CD8-positive, alpha-beta memory T cell (primary cell): ENCODE measurements around the gene MC4R. TPM values are rescaled to one million over a fixed set of nuclear protein-coding genes. Genes with fewer than 3 reads are reported as not detected.

ENCODE experiments used
- CTCF ChIA-PET: fragments of 350-600 bp; sonication (Branson Sonifier 250); formaldehyde crosslinking; loops from one replicate; lab custom pipeline; 2021; ENCODE audit warnings: antibody characterized with exemption; lab: Charles Lee
- POLR2A ChIA-PET: fragments of 350-600 bp; sonication (Branson Sonifier 250); formaldehyde crosslinking; loops from one replicate; lab custom pipeline; 2021; ENCODE audit warnings: antibody characterized with exemption; lab: Charles Lee
- DNase-seq, 5 donors: peaks; one replicate each; pipeline versions ENCODE4 v3.0.0 to v3.0.0-alpha.2; 2020 to 2022; ENCODE audit warnings: mixed read lengths in 1 of 5
- H3K27ac ChIP-seq: one replicate; pipeline ENCODE4 v1.7.0; 2013; ENCODE audit warnings: low read depth, mild to moderate bottlenecking, low read length, moderate library complexity
- H3K27me3 ChIP-seq: 2 replicates; pipeline ENCODE4 v1.7.0; 2013; ENCODE audit warnings: low read length, mild to moderate bottlenecking; ENCODE audit not compliant: insufficient read depth, poor library complexity, severe bottlenecking
- H3K36me3 ChIP-seq: 2 replicates; pipeline ENCODE4 v1.7.0; 2013; ENCODE audit warnings: mild to moderate bottlenecking, low read length, moderate library complexity; ENCODE audit not compliant: insufficient read depth
- H3K4me1 ChIP-seq: 2 replicates; pipeline ENCODE4 v1.7.0; 2013; ENCODE audit warnings: mild to moderate bottlenecking, low read length, moderate library complexity; ENCODE audit not compliant: insufficient read depth
- H3K4me3 ChIP-seq: 2 replicates; pipeline ENCODE4 v1.7.0; 2013; ENCODE audit warnings: mild to moderate bottlenecking, low read length
- H3K9me3 ChIP-seq: 2 replicates; pipeline ENCODE4 v1.7.0; 2013; ENCODE audit warnings: mild to moderate bottlenecking, low read length
- H3K27ac Mint-ChIP-seq, 8 donors: one replicate each; pipeline ENCODE4 v1.8.0; 2020 to 2021; ENCODE audit warnings: mixed read lengths in 8 of 8, mild to moderate bottlenecking in 6 of 8, inconsistent platforms in 3 of 8, moderate library complexity in 3 of 8
- H3K27me3 Mint-ChIP-seq, 2 donors: one replicate each; pipeline ENCODE4 v1.8.0; 2020 to 2021; ENCODE audit warnings: mixed read lengths in 2 of 2, mild to moderate bottlenecking in 1 of 2, moderate library complexity in 1 of 2
- H3K36me3 Mint-ChIP-seq, 3 donors: one replicate each; pipeline ENCODE4 v1.8.0; 2020 to 2021; ENCODE audit warnings: mixed read lengths in 3 of 3, inconsistent platforms in 1 of 3, mild to moderate bottlenecking in 1 of 3
- H3K4me1 Mint-ChIP-seq, 3 donors: one replicate each; pipeline ENCODE4 v1.8.0; 2020 to 2021; ENCODE audit warnings: mixed read lengths in 3 of 3, inconsistent platforms in 1 of 3, mild to moderate bottlenecking in 1 of 3
- H3K4me3 Mint-ChIP-seq, 7 donors: one replicate each; pipeline ENCODE4 v1.8.0; 2020 to 2021; ENCODE audit warnings: mixed read lengths in 7 of 7, mild to moderate bottlenecking in 6 of 7, moderate library complexity in 4 of 7, inconsistent platforms in 2 of 7
- H3K9me3 Mint-ChIP-seq, 5 donors: one replicate each; pipeline ENCODE4 v1.8.0; 2020 to 2022; ENCODE audit warnings: mixed read lengths in 5 of 5, mild to moderate bottlenecking in 3 of 5, moderate library complexity in 2 of 5, inconsistent platforms in 1 of 5
- polyA plus RNA-seq: library from polyadenylated mRNA; unstranded; fragments of 300-500 nt; fragmentation: Illumina TruSeq; gene quantifications from one replicate; pipeline ENCODE4 v1.2.3, GENCODE V29; 2021
- total RNA-seq, 2 experiments: library from RNA; stranded (reverse); gene quantifications; one replicate each; pipeline ENCODE4 v1.2.3, GENCODE V29; 2021

Gene MC4R
- total and polyA plus RNA-seq, 3 experiments from 2014 or later: not detected

DNA sequence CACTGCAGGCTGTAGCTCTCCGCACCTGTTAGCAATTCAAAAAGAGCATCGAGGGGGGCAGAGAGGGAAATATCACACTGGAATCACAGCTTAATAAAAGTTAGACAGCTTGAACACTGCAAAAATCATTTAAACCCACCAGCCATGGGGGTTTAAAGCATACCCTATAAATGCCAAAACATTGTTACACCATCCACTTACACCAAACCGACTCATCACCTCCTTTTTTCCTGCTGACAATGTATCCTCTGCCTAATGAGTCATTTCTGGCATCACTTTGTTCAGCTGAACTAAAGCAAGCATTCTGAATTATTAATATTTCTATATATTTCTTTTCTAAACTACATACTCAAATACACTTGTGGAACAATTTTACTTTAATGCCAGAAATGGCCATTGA, 21.6 kb downstream of the MC4R start:
- H3K36me3 ChIP-seq: no peaks in the 10 kb centered on the region
- Mint-ChIP-seq H3K4me1 (no peaks in the 10 kb centered on the region), H3K9me3 (peaks cover 0 to 7% (median 2%) of the 10 kb centered on the region in 5 donors), H3K4me3 (no peak overlapping the region), H3K27ac (no peak overlapping the region), H3K36me3 (no peaks in the 10 kb centered on the region), H3K27me3 (no peaks in the 10 kb centered on the region)
- ChIA-PET CTCF (no interaction called here), POLR2A (no interaction called here)
- no peak overlapping the region for H3K27ac ChIP-seq
- no peak overlapping the region for H3K4me3 ChIP-seq
- no peaks in the 10 kb centered on the region for H3K4me1 ChIP-seq
- DNase-seq: no peak
- no peaks in the 10 kb centered on the region for H3K27me3 ChIP-seq
- H3K9me3 ChIP-seq: no peaks in the 10 kb centered on the region

DNA sequence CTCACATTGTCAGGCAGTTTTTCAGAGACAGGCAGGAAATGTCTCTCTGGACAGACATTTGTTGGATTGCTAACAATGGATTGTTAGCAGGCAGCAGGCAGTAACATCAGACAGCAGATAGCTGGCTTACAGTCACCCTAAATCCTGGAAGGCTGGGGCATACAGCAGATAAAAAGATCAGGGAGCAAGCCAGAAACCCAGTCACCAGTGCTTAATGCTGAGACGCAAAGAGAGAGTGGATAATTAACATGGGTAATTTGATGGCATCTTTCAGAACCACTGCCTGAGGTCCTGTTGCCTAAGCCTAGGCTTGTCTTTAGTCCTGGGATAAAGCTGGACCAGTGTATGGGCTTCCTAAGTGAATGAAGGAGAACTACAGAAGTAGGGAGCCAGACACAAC, 22.4 kb downstream of the MC4R start:
- POLR2A ChIA-PET: no interaction called here
- H3K27ac Mint-ChIP-seq: no peak overlapping the region
- CTCF ChIA-PET: no interaction called here
- H3K4me1 ChIP-seq: no peaks in the 10 kb centered on the region
- no peaks in the 10 kb centered on the region for H3K36me3 Mint-ChIP-seq
- H3K27me3 Mint-ChIP-seq: no peaks in the 10 kb centered on the region
- no peaks in the 10 kb centered on the region for H3K36me3 ChIP-seq
- peaks cover 0 to 7% (median 3%) of the 10 kb centered on the region in 5 donors for H3K9me3 Mint-ChIP-seq
- H3K9me3 ChIP-seq: no peaks in the 10 kb centered on the region
- no peak overlapping the region for H3K27ac ChIP-seq
- no peak for DNase-seq
- no peak overlapping the region for H3K4me3 Mint-ChIP-seq
- H3K4me3 ChIP-seq: no peak overlapping the region
- no peaks in the 10 kb centered on the region for H3K27me3 ChIP-seq
- H3K4me1 Mint-ChIP-seq: no peaks in the 10 kb centered on the region

DNA sequence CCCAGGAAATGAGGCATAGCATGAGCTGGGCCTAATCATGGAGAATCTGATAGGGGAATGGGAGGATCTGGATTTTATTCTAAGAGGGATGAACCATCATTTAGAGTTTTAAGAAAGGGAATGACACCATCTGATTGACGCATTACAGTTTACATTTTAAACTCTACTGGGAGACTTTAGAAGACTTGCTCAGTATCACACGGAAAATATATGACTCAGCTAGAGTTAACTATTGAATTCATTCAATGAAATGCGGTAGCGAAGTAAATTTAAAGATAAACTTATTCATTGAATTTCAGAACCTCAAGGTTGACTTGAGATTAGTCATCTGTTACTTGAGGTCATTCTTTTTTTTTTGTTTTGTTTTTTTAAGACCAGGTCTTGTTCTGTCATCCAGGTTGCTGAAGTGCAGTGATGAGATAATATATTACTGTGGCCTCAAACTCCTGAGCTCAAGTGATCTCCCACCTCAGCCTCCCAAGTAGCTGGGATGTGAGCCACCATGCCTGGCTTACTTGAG, 25.0 kb downstream of the MC4R start:
- Mint-ChIP-seq H3K4me3 (no peak overlapping the region), H3K4me1 (no peaks in the 10 kb centered on the region), H3K27me3 (no peaks in the 10 kb centered on the region), H3K36me3 (no peaks in the 10 kb centered on the region), H3K27ac (no peak overlapping the region), H3K9me3 (peaks cover 0 to 10% (median 5%) of the 10 kb centered on the region in 5 donors)
- CTCF ChIA-PET: no interaction called here
- Histone ChIP-seq H3K27me3 (no peaks in the 10 kb centered on the region), H3K4me1 (no peaks in the 10 kb centered on the region), H3K36me3 (no peaks in the 10 kb centered on the region), H3K27ac (no peak overlapping the region), H3K4me3 (no peak overlapping the region), H3K9me3 (no peaks in the 10 kb centered on the region)
- DNase-seq: no peak
- POLR2A ChIA-PET: no interaction called here

DNA sequence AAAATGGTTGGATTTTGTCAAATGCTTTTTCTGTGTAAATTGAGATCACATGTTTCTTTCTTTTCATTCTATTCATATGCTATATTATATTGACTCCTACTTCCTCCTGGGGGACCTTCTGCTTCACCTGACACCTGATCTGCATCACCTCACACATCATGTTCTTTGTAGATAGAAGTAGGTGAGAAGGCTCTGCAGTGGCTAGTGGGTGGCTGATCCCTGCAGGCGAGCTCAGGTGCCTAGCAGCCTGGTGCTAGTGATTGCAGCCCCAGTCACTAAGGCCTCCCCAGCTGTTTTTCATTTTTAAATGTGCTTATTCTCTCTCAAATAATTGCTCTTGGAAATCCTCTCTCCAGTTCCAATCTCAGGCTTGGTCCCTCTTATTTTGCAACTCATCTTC, 33.6 kb downstream of the MC4R start:
- ChIA-PET POLR2A (interaction anchor here (0.6 kb wide), 1 partner anchor 218 kb away, joined by 3 read pairs; no protein-coding TSS in a partner anchor), CTCF (no interaction called here)
- Histone ChIP-seq H3K9me3 (no peaks in the 10 kb centered on the region), H3K4me3 (no peak overlapping the region), H3K36me3 (no peaks in the 10 kb centered on the region), H3K4me1 (no peaks in the 10 kb centered on the region), H3K27me3 (no peaks in the 10 kb centered on the region), H3K27ac (no peak overlapping the region)
- H3K27me3 Mint-ChIP-seq: no peaks in the 10 kb centered on the region
- peaks cover 4 to 17% (median 8%) of the 10 kb centered on the region in 5 donors for H3K9me3 Mint-ChIP-seq
- H3K36me3 Mint-ChIP-seq: no peaks in the 10 kb centered on the region
- no peak overlapping the region for H3K27ac Mint-ChIP-seq
- no peak for DNase-seq
- no peaks in the 10 kb centered on the region for H3K4me1 Mint-ChIP-seq
- no peak overlapping the region for H3K4me3 Mint-ChIP-seq

DNA sequence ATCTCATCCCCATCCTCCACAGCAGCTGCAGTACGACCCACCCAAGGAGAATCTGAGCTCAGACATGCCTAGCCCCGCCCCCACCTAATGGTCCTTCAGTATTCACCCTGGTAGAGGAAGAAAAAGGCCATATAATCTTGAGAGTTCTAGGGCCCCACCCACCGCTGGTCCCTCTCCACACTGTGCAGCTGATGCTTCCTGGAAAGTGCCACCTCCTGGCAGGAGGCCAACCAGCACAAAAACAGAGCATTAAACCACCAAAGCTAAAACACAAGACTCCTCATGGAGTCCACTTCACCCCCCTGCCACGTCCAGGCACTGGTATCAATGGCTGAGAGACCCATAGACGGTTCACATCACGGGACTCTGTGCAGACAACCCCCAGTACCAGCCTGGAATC, 40.7 kb downstream of the MC4R start:
- no peaks in the 10 kb centered on the region for H3K36me3 ChIP-seq
- no peaks in the 10 kb centered on the region for H3K9me3 ChIP-seq
- Mint-ChIP-seq H3K9me3 (peaks cover 2 to 21% (median 6%) of the 10 kb centered on the region in 5 donors), H3K4me3 (no peak overlapping the region), H3K4me1 (no peaks in the 10 kb centered on the region), H3K27me3 (no peaks in the 10 kb centered on the region), H3K27ac (no peak overlapping the region), H3K36me3 (no peaks in the 10 kb centered on the region)
- no peaks in the 10 kb centered on the region for H3K27me3 ChIP-seq
- no peak overlapping the region for H3K27ac ChIP-seq
- POLR2A ChIA-PET: no interaction called here
- no peak overlapping the region for H3K4me3 ChIP-seq
- CTCF ChIA-PET: no interaction called here
- H3K4me1 ChIP-seq: no peaks in the 10 kb centered on the region
- no peak for DNase-seq

DNA sequence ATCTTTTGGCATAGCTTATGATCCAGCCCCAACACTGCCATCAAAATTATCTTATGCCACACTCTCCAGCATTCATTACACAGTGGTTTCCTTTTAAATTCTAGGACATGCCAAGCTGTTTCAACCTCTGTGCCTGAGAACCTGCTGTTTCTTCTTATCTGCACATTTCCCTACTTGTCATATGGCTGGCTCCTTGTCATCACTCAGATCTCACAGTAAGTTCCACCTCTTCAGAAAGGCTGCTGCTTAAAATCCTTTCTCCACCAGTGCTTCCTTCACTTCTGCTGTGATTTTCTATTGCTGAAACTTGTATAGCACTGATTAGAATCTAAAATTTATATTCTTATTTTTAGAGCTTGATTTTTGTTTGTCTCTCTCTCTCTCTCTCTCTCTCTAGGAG, 43.4 kb downstream of the MC4R start:
- no peak overlapping the region for H3K27ac Mint-ChIP-seq
- no peaks in the 10 kb centered on the region for H3K4me1 ChIP-seq
- H3K4me3 ChIP-seq: no peak overlapping the region
- no peak for DNase-seq
- POLR2A ChIA-PET: no interaction called here
- H3K36me3 ChIP-seq: no peaks in the 10 kb centered on the region
- H3K27me3 Mint-ChIP-seq: no peaks in the 10 kb centered on the region
- H3K4me3 Mint-ChIP-seq: no peak overlapping the region
- no peaks in the 10 kb centered on the region for H3K36me3 Mint-ChIP-seq
- no peaks in the 10 kb centered on the region for H3K9me3 ChIP-seq
- CTCF ChIA-PET: no interaction called here
- H3K27me3 ChIP-seq: no peaks in the 10 kb centered on the region
- no peaks in the 10 kb centered on the region for H3K4me1 Mint-ChIP-seq
- no peak overlapping the region for H3K27ac ChIP-seq
- peaks cover 2 to 13% (median 2%) of the 10 kb centered on the region in 5 donors for H3K9me3 Mint-ChIP-seq

DNA sequence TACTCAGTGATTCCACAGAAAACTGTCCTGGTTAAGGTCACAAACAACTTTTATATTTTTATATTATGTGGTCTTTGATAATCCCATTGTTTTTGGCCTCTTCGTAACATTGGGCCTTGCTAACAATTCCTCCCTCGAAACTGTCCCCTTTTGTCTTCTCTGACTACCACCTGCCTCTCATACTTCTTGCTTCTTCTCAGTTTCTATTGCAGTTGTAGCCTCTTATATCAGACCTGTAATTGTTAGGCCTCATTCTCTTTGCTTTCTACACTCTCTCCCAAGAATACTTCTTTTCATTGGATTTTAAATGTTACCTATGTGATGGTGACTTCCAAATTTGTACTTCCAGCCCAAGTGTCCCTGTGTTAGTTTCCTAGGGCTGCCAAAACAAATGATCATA, 44.7 kb downstream of the MC4R start:
- no peaks in the 10 kb centered on the region for H3K27me3 ChIP-seq
- ChIA-PET CTCF (no interaction called here), POLR2A (no interaction called here)
- H3K4me1 ChIP-seq: no peaks in the 10 kb centered on the region
- no peaks in the 10 kb centered on the region for H3K4me1 Mint-ChIP-seq
- H3K27me3 Mint-ChIP-seq: no peaks in the 10 kb centered on the region
- no peak overlapping the region for H3K27ac Mint-ChIP-seq
- H3K36me3 Mint-ChIP-seq: no peaks in the 10 kb centered on the region
- no peak overlapping the region for H3K4me3 Mint-ChIP-seq
- H3K36me3 ChIP-seq: no peaks in the 10 kb centered on the region
- H3K4me3 ChIP-seq: no peak overlapping the region
- DNase-seq: no peak
- H3K9me3 Mint-ChIP-seq: peaks cover 0 to 9% (median 0%) of the 10 kb centered on the region in 5 donors
- no peak overlapping the region for H3K27ac ChIP-seq
- H3K9me3 ChIP-seq: no peaks in the 10 kb centered on the region

DNA sequence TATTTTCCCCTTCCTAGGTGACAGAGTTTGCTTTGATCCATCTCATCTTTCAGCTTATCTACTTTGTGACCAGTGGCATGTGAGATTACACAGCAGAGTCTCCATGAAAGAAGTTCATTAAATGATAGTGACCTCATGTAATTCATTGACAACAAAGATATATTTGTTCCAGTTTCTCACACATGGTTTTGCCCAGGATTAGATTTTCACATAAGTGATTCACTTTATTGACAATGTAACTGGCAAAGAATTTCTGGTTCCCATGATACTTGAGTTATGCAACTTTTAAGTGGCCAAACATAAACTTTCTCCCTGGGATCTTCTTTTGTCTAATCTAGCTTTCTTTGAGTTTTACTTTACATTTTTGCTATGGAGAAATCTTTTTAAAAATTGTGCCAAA, 50.0 kb downstream of the MC4R start:
- H3K27ac Mint-ChIP-seq: no peak overlapping the region
- no peaks in the 10 kb centered on the region for H3K9me3 ChIP-seq
- ChIA-PET CTCF (no interaction called here), POLR2A (no interaction called here)
- H3K4me3 ChIP-seq: no peak overlapping the region
- no peaks in the 10 kb centered on the region for H3K36me3 ChIP-seq
- no peaks in the 10 kb centered on the region for H3K4me1 ChIP-seq
- no peaks in the 10 kb centered on the region for H3K27me3 ChIP-seq
- peaks cover 0 to 4% (median 0%) of the 10 kb centered on the region in 5 donors for H3K9me3 Mint-ChIP-seq
- H3K4me1 Mint-ChIP-seq: no peaks in the 10 kb centered on the region
- no peak for DNase-seq
- no peak overlapping the region for H3K27ac ChIP-seq
- no peaks in the 10 kb centered on the region for H3K27me3 Mint-ChIP-seq
- H3K4me3 Mint-ChIP-seq: no peak overlapping the region
- no peaks in the 10 kb centered on the region for H3K36me3 Mint-ChIP-seq
